Measurements from ENCODE around the gene SDK1. TPM values are rescaled to one million over a fixed set of nuclear protein-coding genes. Genes with fewer than 3 reads are reported as not detected.

The SDK1 gene
- total and polyA plus RNA-seq, 7 experiments from 2014 or later: 0.07 to 2.5 (median 0.54) TPM

- Mint-ChIP-seq H3K4me1 (peaks cover 2 to 13% (median 9%) of the 10 kb centered on the region in 7 donors), H3K4me3 (no peak overlapping the region), H3K27me3 (peaks cover 0 to 1% (median 0%) of the 10 kb centered on the region in 5 donors), H3K36me3 (no peaks in the 10 kb centered on the region), H3K9me3 (no peaks in the 10 kb centered on the region), H3K27ac (peak overlapping the region in 1 of 9 donors; percentile 62)
- ATAC-seq: no peak
- ChIA-PET POLR2A (no interaction called here), CTCF (no interaction called here)
- no peak overlapping the region for H3K4me3 ChIP-seq (ENCODE audit: low read length)
- H3K27me3 ChIP-seq (ENCODE audit: control insufficient read depth in 2 of 2, insufficient read depth in 2 of 2, low read length in 2 of 2): no peaks in the 10 kb centered on the region
- no peak for DNase-seq
- no peaks in the 10 kb centered on the region for H3K36me3 ChIP-seq (ENCODE audit: control insufficient read depth in 2 of 3, insufficient read depth in 3 of 3, low read length in 3 of 3)
- no peaks in the 10 kb centered on the region for H3K4me1 ChIP-seq (ENCODE audit: control insufficient read depth in 2 of 2, insufficient read depth in 2 of 2, low read length in 2 of 2)
- intact Hi-C loops (cut with micrococcal nuclease): no loop called here
- H3K27ac ChIP-seq (ENCODE audit: low read depth, low read length): no peak overlapping the region
- no peaks in the 10 kb centered on the region for H3K9me3 ChIP-seq (ENCODE audit: control insufficient read depth in 2 of 3, low read length in 3 of 3)
Measured at GRCh38 chr7:4066626-4067475, 765.8 kb downstream of the SDK1 start.

GRCh38 chr7:4067476-4067760 lies 766.4 kb downstream of the SDK1 start:
- H3K36me3 ChIP-seq (ENCODE audit: control insufficient read depth in 2 of 3, insufficient read depth in 3 of 3, low read length in 3 of 3): no peaks in the 10 kb centered on the region
- no peaks in the 10 kb centered on the region for H3K9me3 ChIP-seq (ENCODE audit: control insufficient read depth in 2 of 3, low read length in 3 of 3)
- H3K4me3 ChIP-seq (ENCODE audit: low read length): no peak overlapping the region
- H3K4me3 Mint-ChIP-seq: no peak overlapping the region
- H3K4me1 ChIP-seq (ENCODE audit: control insufficient read depth in 2 of 2, insufficient read depth in 2 of 2, low read length in 2 of 2): no peaks in the 10 kb centered on the region
- H3K27ac ChIP-seq (ENCODE audit: low read depth, low read length): no peak overlapping the region
- ATAC-seq (no peak), DNase-seq (no peak)
- intact Hi-C loops (cut with micrococcal nuclease): no loop called here
- H3K27me3 Mint-ChIP-seq: peaks cover 0 to 1% (median 0%) of the 10 kb centered on the region in 5 donors
- CTCF ChIA-PET: no interaction called here
- H3K27me3 ChIP-seq (ENCODE audit: control insufficient read depth in 2 of 2, insufficient read depth in 2 of 2, low read length in 2 of 2): no peaks in the 10 kb centered on the region
- no peaks in the 10 kb centered on the region for H3K9me3 Mint-ChIP-seq
- peaks cover 2 to 13% (median 12%) of the 10 kb centered on the region in 7 donors for H3K4me1 Mint-ChIP-seq
- H3K36me3 Mint-ChIP-seq: no peaks in the 10 kb centered on the region
- POLR2A ChIA-PET: no interaction called here
- no peak overlapping the region for H3K27ac Mint-ChIP-seq

GRCh38 chr7:4067874-4068273 lies 766.8 kb downstream of the SDK1 start:
- no peak overlapping the region for H3K4me3 Mint-ChIP-seq
- H3K27ac Mint-ChIP-seq: no peak overlapping the region
- Histone ChIP-seq H3K9me3 (ENCODE audit: control insufficient read depth in 2 of 3, low read length in 3 of 3) (no peaks in the 10 kb centered on the region), H3K36me3 (ENCODE audit: control insufficient read depth in 2 of 3, insufficient read depth in 3 of 3, low read length in 3 of 3) (no peaks in the 10 kb centered on the region), H3K4me3 (ENCODE audit: low read length) (no peak overlapping the region), H3K4me1 (ENCODE audit: control insufficient read depth in 2 of 2, insufficient read depth in 2 of 2, low read length in 2 of 2) (no peaks in the 10 kb centered on the region), H3K27ac (ENCODE audit: low read depth, low read length) (no peak overlapping the region), H3K27me3 (ENCODE audit: control insufficient read depth in 2 of 2, insufficient read depth in 2 of 2, low read length in 2 of 2) (no peaks in the 10 kb centered on the region)
- ChIA-PET POLR2A (interaction anchor here (0.6 kb wide), 1 partner anchor 68 kb away, joined by 3 read pairs; no protein-coding TSS in a partner anchor), CTCF (no interaction called here)
- intact Hi-C loops (cut with micrococcal nuclease): no loop called here
- H3K36me3 Mint-ChIP-seq: no peaks in the 10 kb centered on the region
- H3K27me3 Mint-ChIP-seq: peaks cover 0 to 1% (median 0%) of the 10 kb centered on the region in 5 donors
- no peaks in the 10 kb centered on the region for H3K9me3 Mint-ChIP-seq
- ATAC-seq (no peak), DNase-seq (no peak)
- peaks cover 2 to 13% (median 12%) of the 10 kb centered on the region in 7 donors for H3K4me1 Mint-ChIP-seq

GRCh38 chr7:4068286-4068685 lies 767.2 kb downstream of the SDK1 start:
- CTCF ChIA-PET: no interaction called here
- H3K27ac Mint-ChIP-seq: no peak overlapping the region
- H3K4me1 ChIP-seq (ENCODE audit: control insufficient read depth in 2 of 2, insufficient read depth in 2 of 2, low read length in 2 of 2): no peaks in the 10 kb centered on the region

GRCh38 chr7:4069268-4070095 lies 768.4 kb downstream of the SDK1 start:
- DNase-seq: no peak
- Mint-ChIP-seq H3K27ac (no peak overlapping the region), H3K36me3 (no peaks in the 10 kb centered on the region), H3K4me3 (no peak overlapping the region), H3K9me3 (no peaks in the 10 kb centered on the region), H3K4me1 (peaks cover 2 to 12% (median 9%) of the 10 kb centered on the region in 7 donors), H3K27me3 (no peaks in the 10 kb centered on the region)
- POLR2A ChIA-PET: no interaction called here
- Histone ChIP-seq H3K9me3 (ENCODE audit: control insufficient read depth in 2 of 3, low read length in 3 of 3) (no peaks in the 10 kb centered on the region), H3K27me3 (ENCODE audit: control insufficient read depth in 2 of 2, insufficient read depth in 2 of 2, low read length in 2 of 2) (no peaks in the 10 kb centered on the region), H3K4me3 (ENCODE audit: low read length) (no peak overlapping the region), H3K36me3 (ENCODE audit: control insufficient read depth in 2 of 3, insufficient read depth in 3 of 3, low read length in 3 of 3) (no peaks in the 10 kb centered on the region), H3K27ac (ENCODE audit: low read depth, low read length) (no peak overlapping the region), H3K4me1 (ENCODE audit: control insufficient read depth in 2 of 2, insufficient read depth in 2 of 2, low read length in 2 of 2) (no peaks in the 10 kb centered on the region)
- CTCF ChIA-PET: no interaction called here
- intact Hi-C loops (cut with micrococcal nuclease): no loop called here
- no peak for ATAC-seq

More at GRCh38 chr7:4068286-4068685, 767.2 kb downstream of the SDK1 start:
- H3K4me3 Mint-ChIP-seq: no peak overlapping the region
- no peaks in the 10 kb centered on the region for H3K9me3 Mint-ChIP-seq
- POLR2A ChIA-PET: interaction anchor here (0.6 kb wide), 1 partner anchor 68 kb away, joined by 3 read pairs; no protein-coding TSS in a partner anchor
- ATAC-seq (no peak), DNase-seq (no peak)
- Histone ChIP-seq H3K4me3 (ENCODE audit: low read length) (no peak overlapping the region), H3K36me3 (ENCODE audit: control insufficient read depth in 2 of 3, insufficient read depth in 3 of 3, low read length in 3 of 3) (no peaks in the 10 kb centered on the region), H3K27me3 (ENCODE audit: control insufficient read depth in 2 of 2, insufficient read depth in 2 of 2, low read length in 2 of 2) (no peaks in the 10 kb centered on the region), H3K9me3 (ENCODE audit: control insufficient read depth in 2 of 3, low read length in 3 of 3) (no peaks in the 10 kb centered on the region), H3K27ac (ENCODE audit: low read depth, low read length) (no peak overlapping the region)
- intact Hi-C loops (cut with micrococcal nuclease): no loop called here
- peaks cover 2 to 13% (median 12%) of the 10 kb centered on the region in 7 donors for H3K4me1 Mint-ChIP-seq
- no peaks in the 10 kb centered on the region for H3K36me3 Mint-ChIP-seq
- H3K27me3 Mint-ChIP-seq: peaks cover 0 to 1% (median 0%) of the 10 kb centered on the region in 5 donors

GRCh38 chr7:4070214-4070613 lies 769.2 kb downstream of the SDK1 start:
- no peak for DNase-seq
- no peaks in the 10 kb centered on the region for H3K27me3 ChIP-seq (ENCODE audit: control insufficient read depth in 2 of 2, insufficient read depth in 2 of 2, low read length in 2 of 2)
- CTCF ChIA-PET: no interaction called here
- H3K4me1 ChIP-seq (ENCODE audit: control insufficient read depth in 2 of 2, insufficient read depth in 2 of 2, low read length in 2 of 2): no peaks in the 10 kb centered on the region
- H3K4me1 Mint-ChIP-seq: peaks cover 0 to 6% (median 2%) of the 10 kb centered on the region in 7 donors
- intact Hi-C loops (cut with micrococcal nuclease): no loop called here
- no peak overlapping the region for H3K27ac Mint-ChIP-seq
- no peaks in the 10 kb centered on the region for H3K36me3 ChIP-seq (ENCODE audit: control insufficient read depth in 2 of 3, insufficient read depth in 3 of 3, low read length in 3 of 3)
- H3K9me3 Mint-ChIP-seq: no peaks in the 10 kb centered on the region
- H3K27me3 Mint-ChIP-seq: no peaks in the 10 kb centered on the region
- no peak overlapping the region for H3K4me3 Mint-ChIP-seq
- no peak overlapping the region for H3K27ac ChIP-seq (ENCODE audit: low read depth, low read length)
- no peak for ATAC-seq
- no peaks in the 10 kb centered on the region for H3K36me3 Mint-ChIP-seq
- POLR2A ChIA-PET: no interaction called here
- no peak overlapping the region for H3K4me3 ChIP-seq (ENCODE audit: low read length)
- H3K9me3 ChIP-seq (ENCODE audit: control insufficient read depth in 2 of 3, low read length in 3 of 3): no peaks in the 10 kb centered on the region

Data from naive thymus-derived CD4-positive, alpha-beta T cell (primary cell).